GM10266 (cell line): ENCODE results near the gene MIA.
A peak's percentile ranks its signal among the peaks of the same experiment; 100 is the strongest.

Source experiments
- DNase-seq: peaks from one replicate; pipeline ENCODE4 v3.0.0; 2012; ENCODE audit errors: extremely low spot score
- TF ChIP-seq, protein P1 (sequence below): IDR thresholded peaks from 2 replicates; pipeline ENCODE4 v1.5.1; 2012; ENCODE audit warnings: mild to moderate bottlenecking, low read depth; ENCODE audit not compliant: control insufficient read depth, insufficient read depth; ENCODE audit errors: missing control alignments

The MIA gene

DNA sequence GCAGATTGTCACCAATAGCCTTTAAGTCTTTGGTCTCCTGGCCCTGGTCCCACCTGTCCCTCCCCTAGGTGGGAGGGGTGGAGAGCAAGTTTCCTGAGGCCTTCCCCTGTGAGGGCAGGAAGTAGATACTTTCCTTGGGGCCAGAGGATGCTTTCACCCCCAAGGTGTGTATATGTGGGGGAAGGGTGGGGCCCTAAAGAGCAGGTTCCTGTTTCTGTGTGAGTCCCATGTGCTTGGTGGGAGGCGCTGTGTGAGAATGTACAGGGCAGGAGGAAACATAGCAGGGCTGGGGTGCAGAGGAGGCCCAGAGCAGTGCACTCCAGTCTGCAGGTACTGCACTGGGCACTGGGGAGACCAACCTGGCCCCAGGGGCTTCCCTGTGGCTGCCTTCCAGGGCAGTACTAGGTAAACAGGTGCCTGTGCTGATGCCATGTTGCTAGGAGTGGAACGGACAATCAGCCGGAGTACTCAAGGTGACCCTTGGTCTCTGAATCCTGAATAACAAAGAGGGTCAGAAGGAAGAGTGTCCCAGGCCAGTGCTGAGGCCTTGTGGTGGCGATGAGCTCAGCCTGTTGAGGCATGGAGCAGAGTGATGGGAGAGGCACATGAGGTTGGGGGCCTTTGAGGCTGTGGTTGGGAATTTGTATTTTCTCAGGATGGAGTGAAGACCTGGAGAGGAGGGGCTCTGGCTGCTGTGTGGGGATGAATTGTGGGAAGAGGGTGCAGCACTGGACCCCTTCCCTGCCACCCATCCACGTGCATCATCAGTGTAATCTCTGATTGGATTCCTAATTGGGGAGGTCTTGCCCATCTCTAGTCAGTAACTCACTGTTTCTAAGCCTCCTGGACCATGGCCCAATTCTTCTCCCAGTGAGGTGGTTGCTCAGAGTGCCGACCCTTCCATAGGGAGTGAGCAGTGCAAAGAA lies 28.8 kb downstream of the MIA start:
- DNase-seq: peak; percentile 58
- TF ChIP-seq, protein P1, sequence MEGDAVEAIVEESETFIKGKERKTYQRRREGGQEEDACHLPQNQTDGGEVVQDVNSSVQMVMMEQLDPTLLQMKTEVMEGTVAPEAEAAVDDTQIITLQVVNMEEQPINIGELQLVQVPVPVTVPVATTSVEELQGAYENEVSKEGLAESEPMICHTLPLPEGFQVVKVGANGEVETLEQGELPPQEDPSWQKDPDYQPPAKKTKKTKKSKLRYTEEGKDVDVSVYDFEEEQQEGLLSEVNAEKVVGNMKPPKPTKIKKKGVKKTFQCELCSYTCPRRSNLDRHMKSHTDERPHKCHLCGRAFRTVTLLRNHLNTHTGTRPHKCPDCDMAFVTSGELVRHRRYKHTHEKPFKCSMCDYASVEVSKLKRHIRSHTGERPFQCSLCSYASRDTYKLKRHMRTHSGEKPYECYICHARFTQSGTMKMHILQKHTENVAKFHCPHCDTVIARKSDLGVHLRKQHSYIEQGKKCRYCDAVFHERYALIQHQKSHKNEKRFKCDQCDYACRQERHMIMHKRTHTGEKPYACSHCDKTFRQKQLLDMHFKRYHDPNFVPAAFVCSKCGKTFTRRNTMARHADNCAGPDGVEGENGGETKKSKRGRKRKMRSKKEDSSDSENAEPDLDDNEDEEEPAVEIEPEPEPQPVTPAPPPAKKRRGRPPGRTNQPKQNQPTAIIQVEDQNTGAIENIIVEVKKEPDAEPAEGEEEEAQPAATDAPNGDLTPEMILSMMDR: no peak

DNA sequence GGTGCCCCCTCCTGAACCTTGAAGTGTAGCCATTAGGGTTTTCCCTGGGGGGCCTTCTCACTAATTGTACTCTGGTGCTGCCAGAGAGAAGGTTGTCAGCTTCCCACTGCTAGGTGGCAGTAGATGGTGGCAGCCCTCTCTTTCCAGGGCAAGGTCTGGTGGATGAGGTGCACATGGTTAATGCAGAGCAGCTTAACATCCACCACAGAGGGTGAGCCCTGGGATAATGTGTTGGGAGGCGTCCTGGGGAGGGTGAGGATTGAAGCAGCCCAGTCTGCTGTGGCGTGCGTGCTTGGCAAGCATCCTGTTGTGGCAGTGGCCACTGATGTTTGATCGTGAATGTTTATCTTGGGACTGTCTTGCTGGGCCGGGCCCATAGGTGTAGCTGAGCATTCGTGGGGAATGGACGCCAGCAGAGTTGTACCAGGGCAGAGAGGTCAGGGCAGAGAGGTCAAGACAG lies 29.5 kb downstream of the MIA start:
- TF ChIP-seq, protein P1: no peak
- no peak for DNase-seq

DNA sequence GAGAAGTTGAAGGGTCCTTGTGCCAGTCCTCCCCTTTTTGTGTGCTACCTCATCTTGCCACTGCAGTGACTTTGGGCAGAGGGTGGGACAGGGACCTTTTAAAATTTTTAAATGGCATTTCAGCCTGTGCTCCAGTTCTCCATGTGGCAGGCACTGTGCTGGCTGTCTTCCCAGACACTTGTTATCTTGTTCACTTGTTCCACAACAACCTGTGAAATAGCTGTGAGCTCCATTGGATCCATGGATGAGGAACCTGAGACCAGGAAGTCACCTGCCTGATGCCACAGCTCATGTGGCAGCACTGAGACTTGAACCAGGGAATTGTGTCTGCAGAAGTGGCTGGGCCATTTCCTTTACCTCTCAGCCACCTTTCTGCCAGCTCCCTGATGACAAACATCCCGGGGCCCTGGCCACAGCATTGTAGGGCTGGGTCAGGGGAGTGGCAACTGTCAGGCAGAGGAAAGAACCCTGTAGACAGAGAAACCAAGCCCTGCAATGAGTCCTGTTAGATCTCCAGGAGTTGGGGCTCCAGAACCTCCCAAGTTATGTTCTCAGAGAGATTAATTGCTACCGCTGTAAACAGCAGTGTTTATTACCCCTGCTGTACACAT lies 30.0 kb downstream of the MIA start:
- no peak for DNase-seq
- TF ChIP-seq, protein P1: no peak

DNA sequence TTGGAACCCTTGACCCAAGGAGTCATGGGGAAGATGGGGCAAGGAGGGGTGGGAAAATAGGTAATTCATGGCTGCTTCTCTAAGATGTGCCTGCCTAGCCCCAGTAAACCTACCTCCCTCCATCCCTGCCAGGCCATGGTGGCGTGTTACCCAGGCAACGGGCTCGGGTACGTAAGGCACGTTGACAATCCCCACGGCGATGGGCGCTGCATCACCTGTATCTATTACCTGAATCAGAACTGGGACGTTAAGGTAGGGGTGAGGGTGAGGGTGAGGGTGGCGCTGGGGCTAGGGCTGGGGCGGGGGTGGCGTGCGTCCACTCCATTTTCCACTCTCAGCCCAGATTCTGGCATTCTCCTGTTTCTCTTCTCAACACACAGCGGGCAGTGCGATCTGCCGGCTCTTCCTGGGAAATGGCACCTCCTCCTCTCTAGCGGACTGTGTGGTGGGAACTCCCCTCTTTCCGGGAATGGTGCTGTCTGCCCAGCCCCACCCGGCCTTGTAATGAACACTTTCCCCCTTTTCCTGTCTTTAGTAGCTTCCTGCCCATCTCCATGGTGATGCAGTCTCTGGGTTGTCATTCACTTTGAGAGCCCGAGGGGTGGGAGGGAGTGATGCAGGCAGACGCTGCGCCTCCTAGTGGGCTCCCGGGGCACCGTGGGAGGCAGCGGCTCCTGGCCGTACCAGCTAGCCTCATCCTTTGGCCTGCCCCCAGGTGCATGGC lies 31.3 kb downstream of the MIA start:
- TF ChIP-seq, protein P1: peak; percentile 74
- peak; percentile 82 for DNase-seq

DNA sequence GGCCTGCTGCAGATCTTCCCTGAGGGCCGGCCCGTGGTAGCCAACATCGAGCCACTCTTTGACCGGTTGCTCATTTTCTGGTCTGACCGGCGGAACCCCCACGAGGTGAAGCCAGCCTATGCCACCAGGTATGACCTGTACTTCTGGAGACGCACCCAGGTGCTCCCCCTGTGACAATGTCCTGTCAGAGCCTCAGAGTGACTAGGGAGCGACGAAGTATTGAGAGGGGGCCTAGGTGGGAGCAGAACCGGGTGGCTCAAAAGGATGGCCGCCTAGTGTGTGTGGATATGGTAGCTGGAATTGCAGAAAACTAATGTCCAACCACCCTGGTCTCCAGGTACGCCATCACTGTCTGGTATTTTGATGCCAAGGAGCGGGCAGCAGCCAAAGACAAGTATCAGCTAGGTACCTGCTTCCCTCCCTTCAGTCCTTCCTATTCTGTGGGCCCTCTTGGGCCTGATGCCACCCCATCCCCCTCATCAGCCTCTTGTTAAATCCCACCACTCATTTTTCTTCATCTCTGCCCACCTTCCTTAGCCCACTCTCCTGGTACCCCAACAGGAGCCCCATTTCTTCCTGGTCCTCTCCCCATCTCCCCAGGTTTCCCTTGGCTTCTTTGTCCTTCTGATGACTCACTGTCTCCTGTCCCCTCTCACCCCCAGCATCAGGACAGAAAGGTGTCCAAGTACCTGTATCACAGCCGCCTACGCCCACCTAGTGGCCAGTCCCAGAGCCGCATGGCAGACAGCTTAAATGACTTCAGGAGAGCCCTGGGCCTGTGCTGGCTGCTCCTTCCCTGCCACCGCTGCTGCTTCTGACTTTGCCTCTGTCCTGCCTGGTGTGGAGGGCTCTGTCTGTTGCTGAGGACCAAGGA lies 32.1 kb downstream of the MIA start:
- no peak for DNase-seq
- TF ChIP-seq, protein P1: peak; percentile 28

DNA sequence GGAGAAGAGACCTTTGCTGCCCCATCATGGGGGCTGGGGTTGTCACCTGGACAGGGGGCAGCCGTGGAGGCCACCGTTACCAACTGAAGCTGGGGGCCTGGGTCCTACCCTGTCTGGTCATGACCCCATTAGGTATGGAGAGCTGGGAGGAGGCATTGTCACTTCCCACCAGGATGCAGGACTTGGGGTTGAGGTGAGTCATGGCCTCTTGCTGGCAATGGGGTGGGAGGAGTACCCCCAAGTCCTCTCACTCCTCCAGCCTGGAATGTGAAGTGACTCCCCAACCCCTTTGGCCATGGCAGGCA lies 32.7 kb downstream of the MIA start:
- no peak for DNase-seq
- TF ChIP-seq, protein P1: no peak
